ENCODE measurements around the gene CA10.

The CA10 gene

GRCh38 chr17:52079496-52079895 lies 79.0 kb downstream of the CA10 start:
- H3K9me3 ChIP-seq (ENCODE audit: low read length): no peaks in the 10 kb centered on the region
- no peaks in the 10 kb centered on the region for H4K20me1 ChIP-seq (ENCODE audit: insufficient read depth, low read length)
- no peak overlapping the region for H2AFZ ChIP-seq (ENCODE audit: low read length)
- H3K36me3 ChIP-seq (ENCODE audit: insufficient read depth, low read length): no peaks in the 10 kb centered on the region
- no peaks in the 10 kb centered on the region for H3K79me2 ChIP-seq (ENCODE audit: insufficient read depth, low read length)
- H3K4me1 ChIP-seq (ENCODE audit: insufficient read depth, low read length, severe bottlenecking): no peaks in the 10 kb centered on the region
- H3K9ac ChIP-seq (ENCODE audit: low read length): no peak overlapping the region
- H3K4me2 ChIP-seq (ENCODE audit: low read length): no peak overlapping the region
- no peaks in the 10 kb centered on the region for H3K27me3 ChIP-seq (ENCODE audit: insufficient read depth, low read length)
- H3F3A ChIP-seq (ENCODE audit: insufficient read depth, low read length): no peaks in the 10 kb centered on the region
- no peak for TF ChIP-seq EZH2 (IDR thresholded peaks at IDR 0.05; ENCODE audit: borderline replicate concordance, low read length)
- no peak for TF ChIP-seq CTCF (IDR thresholded peaks at IDR 0.05; ENCODE audit: low read length)
- H3K9me2 ChIP-seq (ENCODE audit: low read depth, low read length): no peaks in the 10 kb centered on the region
- H3K27ac ChIP-seq (ENCODE audit: low read depth, low read length, poor library complexity, severe bottlenecking): no peak overlapping the region
- no peak overlapping the region for H3K4me3 ChIP-seq (ENCODE audit: low read depth, low read length, poor library complexity, severe bottlenecking)

GRCh38 chr17:52071712-52072111 lies 86.8 kb downstream of the CA10 start:
- no peaks in the 10 kb centered on the region for H3K36me3 ChIP-seq (ENCODE audit: insufficient read depth, low read length)
- H3K79me2 ChIP-seq (ENCODE audit: insufficient read depth, low read length): no peaks in the 10 kb centered on the region
- no peaks in the 10 kb centered on the region for H3F3A ChIP-seq (ENCODE audit: insufficient read depth, low read length)
- no peak overlapping the region for H3K27ac ChIP-seq (ENCODE audit: low read depth, low read length, poor library complexity, severe bottlenecking)
- no peaks in the 10 kb centered on the region for H3K9me2 ChIP-seq (ENCODE audit: low read depth, low read length)
- no peak overlapping the region for H2AFZ ChIP-seq (ENCODE audit: low read length)
- no peak overlapping the region for H3K4me3 ChIP-seq (ENCODE audit: low read depth, low read length, poor library complexity, severe bottlenecking)
- TF ChIP-seq CTCF (IDR thresholded peaks at IDR 0.05; ENCODE audit: low read length) (no peak), EZH2 (IDR thresholded peaks at IDR 0.05; ENCODE audit: borderline replicate concordance, low read length) (no peak)
- no peaks in the 10 kb centered on the region for H3K27me3 ChIP-seq (ENCODE audit: insufficient read depth, low read length)
- no peak overlapping the region for H3K4me2 ChIP-seq (ENCODE audit: low read length)
- no peak overlapping the region for H3K9ac ChIP-seq (ENCODE audit: low read length)
- H3K4me1 ChIP-seq (ENCODE audit: insufficient read depth, low read length, severe bottlenecking): no peaks in the 10 kb centered on the region
- H3K9me3 ChIP-seq (ENCODE audit: low read length): no peaks in the 10 kb centered on the region
- H4K20me1 ChIP-seq (ENCODE audit: insufficient read depth, low read length): no peaks in the 10 kb centered on the region

GRCh38 chr17:52064791-52065211 lies 93.7 kb downstream of the CA10 start:
- H4K20me1 ChIP-seq (ENCODE audit: insufficient read depth, low read length): no peaks in the 10 kb centered on the region
- no peaks in the 10 kb centered on the region for H3F3A ChIP-seq (ENCODE audit: insufficient read depth, low read length)
- no peaks in the 10 kb centered on the region for H3K36me3 ChIP-seq (ENCODE audit: insufficient read depth, low read length)
- no peak overlapping the region for H3K4me3 ChIP-seq (ENCODE audit: low read depth, low read length, poor library complexity, severe bottlenecking)
- H3K9me3 ChIP-seq (ENCODE audit: low read length): no peaks in the 10 kb centered on the region
- no peak overlapping the region for H3K4me2 ChIP-seq (ENCODE audit: low read length)
- H2AFZ ChIP-seq (ENCODE audit: low read length): no peak overlapping the region
- H3K27ac ChIP-seq (ENCODE audit: low read depth, low read length, poor library complexity, severe bottlenecking): no peak overlapping the region
- H3K27me3 ChIP-seq (ENCODE audit: insufficient read depth, low read length): no peaks in the 10 kb centered on the region
- no peaks in the 10 kb centered on the region for H3K4me1 ChIP-seq (ENCODE audit: insufficient read depth, low read length, severe bottlenecking)
- no peaks in the 10 kb centered on the region for H3K9me2 ChIP-seq (ENCODE audit: low read depth, low read length)
- no peaks in the 10 kb centered on the region for H3K79me2 ChIP-seq (ENCODE audit: insufficient read depth, low read length)
- TF ChIP-seq EZH2 (IDR thresholded peaks at IDR 0.05; ENCODE audit: borderline replicate concordance, low read length) (no peak), CTCF (IDR thresholded peaks at IDR 0.05; ENCODE audit: low read length) (no peak)
- H3K9ac ChIP-seq (ENCODE audit: low read length): no peak overlapping the region
